ENCODE data around the gene DR1.

The DR1 gene

GRCh38 chr1:93332368-93332767, 13.3 kb upstream of the DR1 start:
- TF ChIP-seq USF1 (IDR thresholded peaks at IDR 0.05) (no peak), EGR1 (IDR thresholded peaks at IDR 0.05) (no peak), TAF1 (IDR thresholded peaks at IDR 0.05; ENCODE audit: low read depth) (no peak)

DNA sequence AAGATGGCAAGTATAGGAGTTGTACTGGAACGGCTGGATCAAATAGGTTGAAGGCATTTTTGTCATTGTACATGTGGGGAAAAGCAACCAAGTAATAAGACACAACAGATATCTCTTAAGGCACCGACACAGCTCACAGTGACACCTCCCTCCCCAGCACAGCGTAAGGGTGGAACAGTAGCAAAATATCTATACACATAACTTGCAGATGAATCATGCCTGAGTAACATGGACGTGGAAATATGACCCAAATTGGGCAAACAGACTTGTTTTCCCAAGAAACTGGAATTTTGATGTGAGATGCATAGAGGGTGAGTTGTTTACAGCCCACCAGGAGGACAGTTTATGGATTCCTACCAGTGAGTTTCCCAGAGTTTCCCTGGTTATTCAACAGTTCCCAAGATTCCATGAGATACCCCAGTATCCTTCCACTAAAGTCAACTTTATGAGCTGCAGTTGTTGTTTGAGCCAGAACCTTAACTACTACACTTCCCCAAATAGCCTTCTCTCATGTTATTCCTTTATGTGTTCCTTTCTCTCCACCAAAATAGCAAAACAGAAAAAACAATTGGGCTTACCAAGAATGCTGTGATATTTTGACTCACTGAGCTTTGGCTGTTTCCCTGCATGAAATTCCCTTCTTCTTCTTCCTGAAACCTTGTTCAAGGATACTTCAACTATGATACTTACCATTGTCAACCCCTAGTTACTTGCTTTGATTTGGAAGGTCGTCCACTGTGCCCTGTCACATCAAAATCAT, 7.1 kb upstream of the DR1 start:
- peak; percentile 89 for TF ChIP-seq TEAD4 (IDR thresholded peaks at IDR 0.05)
- TF ChIP-seq ZBTB7A (IDR thresholded peaks at IDR 0.05; ENCODE audit: low read depth) = no peak
- TF ChIP-seq EGR1 (IDR thresholded peaks at IDR 0.05) = no peak
- TF ChIP-seq USF1 (IDR thresholded peaks at IDR 0.05) = no peak
- TF ChIP-seq YY1 (IDR thresholded peaks at IDR 0.05; ENCODE audit: low read depth) = peak; percentile 34; the same call in 1 of the 2 replicates
- peak; percentile 65; the same call in 1 of the 2 replicates for TF ChIP-seq EP300 (IDR thresholded peaks at IDR 0.05; ENCODE audit: borderline replicate concordance)
- TF ChIP-seq REST (IDR thresholded peaks at IDR 0.05; ENCODE audit: low read depth) = no peak
- TF ChIP-seq TCF12 (IDR thresholded peaks at IDR 0.05; ENCODE audit: low read depth) = 0 out of 2 replicates have a peak, but pooled peaks have one; percentile 19
- no peak for TF ChIP-seq CREB1 (IDR thresholded peaks at IDR 0.05; ENCODE audit: low read depth)
- TF ChIP-seq MAX (IDR thresholded peaks at IDR 0.05) = no peak

- TF ChIP-seq NFIC (IDR thresholded peaks at IDR 0.05) = no peak
- TF ChIP-seq REST (IDR thresholded peaks at IDR 0.05; ENCODE audit: low read depth) = peak; percentile 57; the same call in 1 of the 2 replicates
Observed at GRCh38 chr1:93339171-93339697, 6.5 kb upstream of the DR1 start.

GRCh38 chr1:93340090-93340489, 5.6 kb upstream of the DR1 start:
- TF ChIP-seq TEAD4 (IDR thresholded peaks at IDR 0.05) (peak; percentile 73), RAD21 (IDR thresholded peaks at IDR 0.05; ENCODE audit: low read depth) (no peak), FOXM1 (IDR thresholded peaks at IDR 0.05; ENCODE audit: borderline replicate concordance, low read depth) (no peak), YY1 (IDR thresholded peaks at IDR 0.05; ENCODE audit: low read depth) (no peak), MAX (IDR thresholded peaks at IDR 0.05) (0 out of 2 replicates have a peak, but pooled peaks have one; percentile 37)

GRCh38 chr1:93344484-93344883, 1.2 kb upstream of the DR1 start:
- TF ChIP-seq YY1 (IDR thresholded peaks at IDR 0.05; ENCODE audit: low read depth) (no peak), NFIC (IDR thresholded peaks at IDR 0.05) (no peak), TAF1 (IDR thresholded peaks at IDR 0.05; ENCODE audit: low read depth) (no peak), CREB1 (IDR thresholded peaks at IDR 0.05; ENCODE audit: low read depth) (no peak), TCF12 (IDR thresholded peaks at IDR 0.05; ENCODE audit: low read depth) (no peak), EP300 (IDR thresholded peaks at IDR 0.05; ENCODE audit: borderline replicate concordance) (no peak), FOXM1 (IDR thresholded peaks at IDR 0.05; ENCODE audit: borderline replicate concordance, low read depth) (no peak), USF1 (IDR thresholded peaks at IDR 0.05) (no peak), RAD21 (IDR thresholded peaks at IDR 0.05; ENCODE audit: low read depth) (no peak), ZBTB7A (IDR thresholded peaks at IDR 0.05; ENCODE audit: low read depth) (no peak)

GRCh38 chr1:93344886-93345632, 648 bp upstream of the DR1 start:
- TF ChIP-seq TAF1 (IDR thresholded peaks at IDR 0.05; ENCODE audit: low read depth) = no peak
- no peak for TF ChIP-seq REST (IDR thresholded peaks at IDR 0.05; ENCODE audit: low read depth)
- TF ChIP-seq USF1 (IDR thresholded peaks at IDR 0.05) = no peak
- TF ChIP-seq FOXM1 (IDR thresholded peaks at IDR 0.05; ENCODE audit: borderline replicate concordance, low read depth) = no peak
- no peak for TF ChIP-seq TCF12 (IDR thresholded peaks at IDR 0.05; ENCODE audit: low read depth)
- no peak for TF ChIP-seq ZBTB7A (IDR thresholded peaks at IDR 0.05; ENCODE audit: low read depth)
- TF ChIP-seq EP300 (IDR thresholded peaks at IDR 0.05; ENCODE audit: borderline replicate concordance) = no peak
- no peak for TF ChIP-seq CREB1 (IDR thresholded peaks at IDR 0.05; ENCODE audit: low read depth)
- no peak for TF ChIP-seq TEAD4 (IDR thresholded peaks at IDR 0.05)
- TF ChIP-seq YY1 (IDR thresholded peaks at IDR 0.05; ENCODE audit: low read depth) = no peak
- no peak for TF ChIP-seq NFIC (IDR thresholded peaks at IDR 0.05)
- no peak for TF ChIP-seq RAD21 (IDR thresholded peaks at IDR 0.05; ENCODE audit: low read depth)
- no peak for TF ChIP-seq EGR1 (IDR thresholded peaks at IDR 0.05)
- TF ChIP-seq CEBPB (IDR thresholded peaks at IDR 0.05) = no peak
- TF ChIP-seq MAX (IDR thresholded peaks at IDR 0.05) = no peak

Data from Ishikawa (cell line).